GM15510 (cell line): Measurements from ENCODE around the gene LAMB4.

Experiments used
- POLR2A ChIP-seq: IDR thresholded peaks from 3 replicates; pipeline ENCODE4 v1.6.1; 2011; ENCODE audit warnings: borderline replicate concordance; ENCODE audit not compliant: insufficient read length; ENCODE audit errors: extremely low read depth

The LAMB4 gene

GRCh38 chr7:108103558-108104298, 26.4 kb downstream of the LAMB4 start:
- TF ChIP-seq POLR2A = no peak

DNA sequence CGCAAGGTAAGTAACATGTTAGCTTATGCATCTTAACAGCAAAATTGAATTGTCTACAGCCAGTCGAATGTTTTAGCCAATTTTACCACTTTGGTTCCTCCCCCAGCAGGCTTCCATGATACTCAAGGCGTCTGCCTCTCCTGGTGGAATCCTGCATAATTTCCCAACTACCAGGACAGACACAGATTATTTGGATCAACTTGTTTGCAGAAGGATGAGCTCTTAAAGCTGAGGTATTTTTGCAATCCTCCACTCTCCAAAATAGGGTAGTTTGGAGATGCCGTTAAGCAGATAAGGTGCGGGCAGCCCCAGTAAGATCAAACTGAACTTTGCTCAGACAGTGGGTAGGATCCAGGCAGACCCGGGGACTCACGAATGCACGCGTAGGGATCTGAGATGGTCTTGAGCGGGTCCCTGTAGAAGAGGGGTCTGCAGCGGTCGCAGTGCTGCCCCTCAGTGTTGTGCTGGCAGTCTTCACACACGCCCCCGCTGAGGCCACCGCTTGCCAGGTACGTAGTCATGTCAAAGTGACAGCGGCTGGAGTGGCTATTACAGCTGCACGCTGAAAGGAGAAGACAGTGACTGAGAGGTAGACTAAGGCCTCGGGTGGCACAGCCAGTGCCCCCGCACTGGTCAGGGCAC, 27.4 kb downstream of the LAMB4 start:
- TF ChIP-seq POLR2A = no peak

DNA sequence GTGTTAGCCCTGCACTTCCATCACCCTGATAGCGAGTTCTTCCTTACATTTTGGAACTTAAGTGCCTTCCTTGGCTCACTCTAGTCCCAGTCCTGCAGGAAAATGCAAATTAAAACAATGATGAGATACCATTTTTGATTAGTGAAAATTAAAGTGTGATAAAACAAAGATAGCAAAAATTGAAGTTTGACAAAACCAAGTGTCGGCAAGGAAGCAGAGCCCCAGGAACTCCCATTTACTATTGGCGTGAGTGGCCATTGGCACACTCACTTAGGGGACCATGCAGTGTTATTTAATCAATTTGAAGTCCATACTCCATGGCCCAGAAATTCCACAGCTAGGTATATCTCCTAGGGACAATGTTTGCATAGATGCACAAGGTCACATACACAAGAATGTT, 28.4 kb downstream of the LAMB4 start:
- no peak for TF ChIP-seq POLR2A

- no peak for TF ChIP-seq POLR2A
Observed at GRCh38 chr7:108099713-108100112, 30.4 kb downstream of the LAMB4 start.

DNA sequence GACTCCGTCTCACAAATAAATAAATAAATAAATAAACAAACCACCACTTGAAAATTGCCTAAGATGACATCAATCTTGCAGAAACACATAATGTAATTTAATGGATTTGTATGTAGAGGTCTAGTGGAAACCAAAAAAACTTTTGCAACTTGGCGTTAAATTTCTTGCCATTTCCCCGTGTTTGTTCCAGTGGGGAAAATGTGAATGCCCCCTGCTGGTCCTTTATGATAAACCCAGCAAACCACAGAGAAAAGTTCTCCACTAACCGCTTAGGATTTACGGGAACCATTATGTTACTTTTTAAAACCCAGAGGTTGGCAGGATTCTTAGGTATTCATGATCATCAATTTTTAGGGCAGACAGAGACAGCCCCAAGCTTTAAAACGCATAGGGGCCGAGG, 32.5 kb downstream of the LAMB4 start:
- no peak for TF ChIP-seq POLR2A

DNA sequence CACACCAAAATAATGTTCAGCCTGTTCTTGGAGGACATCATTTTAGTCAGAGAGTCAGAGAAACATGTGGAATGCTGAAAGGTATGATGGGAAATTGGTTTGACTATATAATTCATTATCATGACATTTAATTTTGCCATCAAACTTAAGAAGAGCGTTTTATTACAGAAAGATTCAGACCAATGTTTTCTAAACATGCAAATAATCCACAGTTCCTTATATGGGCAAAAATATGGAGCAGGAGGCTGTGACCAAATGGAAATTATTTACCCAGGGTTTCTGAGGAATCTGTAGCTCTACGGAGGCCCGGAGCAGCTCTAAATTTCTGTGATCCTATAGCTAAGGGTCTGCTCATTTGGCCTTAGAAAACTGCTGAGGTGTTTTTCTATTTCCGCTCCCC, 33.2 kb downstream of the LAMB4 start:
- TF ChIP-seq POLR2A = no peak

DNA sequence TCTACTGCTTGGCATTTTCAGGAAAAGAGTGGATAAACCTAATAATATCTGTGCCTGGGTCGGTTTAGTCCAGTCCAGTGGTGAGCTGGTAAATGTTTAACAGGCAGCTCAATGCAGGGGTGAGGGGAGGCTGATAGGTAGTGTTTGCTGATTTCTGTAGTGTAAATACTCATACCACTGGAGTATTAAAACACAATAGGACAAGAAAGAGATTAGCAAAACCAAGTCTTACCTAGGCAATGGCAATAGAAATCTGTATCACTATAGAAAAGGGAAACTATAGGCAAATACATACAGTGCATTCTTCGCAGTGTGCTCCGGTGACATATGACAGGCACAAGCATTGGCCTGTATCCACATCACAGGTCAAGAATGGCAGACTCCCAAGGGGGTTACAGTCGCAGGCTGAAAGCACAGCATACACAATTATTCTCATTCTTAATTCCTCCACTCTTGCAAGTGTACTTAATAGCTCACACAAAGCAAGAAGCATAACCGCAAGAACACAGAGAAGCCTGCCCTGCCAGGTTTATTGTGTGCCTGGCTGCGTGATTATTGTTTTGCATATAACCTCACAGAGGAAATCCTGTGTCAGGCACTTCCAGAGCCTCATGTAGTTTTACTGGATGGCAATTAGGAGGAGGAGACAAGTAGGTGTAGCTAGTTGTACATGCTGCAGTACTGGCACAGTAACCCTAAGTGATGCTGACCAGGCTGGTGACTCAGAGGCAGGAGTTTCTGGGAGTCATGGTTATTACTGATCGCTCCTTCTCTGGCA, 35.0 kb downstream of the LAMB4 start:
- no peak for TF ChIP-seq POLR2A

DNA sequence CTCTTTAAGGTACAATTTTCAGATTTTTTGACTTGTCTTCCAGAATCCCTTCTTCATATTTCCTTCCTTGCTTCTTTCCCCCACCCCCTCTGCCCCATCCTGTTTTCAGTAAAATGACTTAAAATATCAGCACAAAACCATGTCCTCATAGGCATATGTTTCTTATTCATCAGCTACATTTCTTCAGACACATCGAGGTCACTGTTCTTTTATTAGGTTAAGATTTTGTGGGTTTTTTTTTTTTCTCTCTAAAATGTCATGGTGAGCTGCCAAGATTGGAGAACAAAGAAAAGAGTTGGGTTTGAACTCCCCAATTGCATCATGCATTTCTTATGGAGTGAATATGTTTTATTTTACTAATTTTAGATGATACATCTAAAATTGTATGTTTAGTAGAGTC, 35.8 kb downstream of the LAMB4 start:
- no peak for TF ChIP-seq POLR2A

DNA sequence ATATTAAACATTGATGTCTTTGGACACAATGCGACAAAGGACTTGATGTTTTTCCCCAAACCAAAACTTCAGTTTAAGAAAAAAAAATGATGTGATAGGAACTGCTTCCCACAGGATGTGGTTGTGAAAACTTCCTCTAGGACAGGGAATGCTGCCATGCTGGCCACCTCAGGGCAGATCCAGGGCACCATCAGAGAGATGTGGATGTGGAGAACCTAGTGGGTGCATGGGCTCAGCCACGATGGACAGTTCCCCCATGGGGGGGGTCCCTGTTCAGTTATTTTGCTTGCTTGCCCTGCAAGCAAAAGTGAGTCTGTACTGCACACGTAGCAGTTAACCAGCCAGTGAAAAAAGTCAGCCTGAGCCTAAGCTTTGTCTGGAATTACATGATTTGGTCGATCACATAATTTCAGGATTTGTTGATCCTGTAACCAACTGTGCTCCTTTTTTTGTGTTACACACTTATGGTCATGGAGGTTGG, 36.3 kb downstream of the LAMB4 start:
- no peak for TF ChIP-seq POLR2A

DNA sequence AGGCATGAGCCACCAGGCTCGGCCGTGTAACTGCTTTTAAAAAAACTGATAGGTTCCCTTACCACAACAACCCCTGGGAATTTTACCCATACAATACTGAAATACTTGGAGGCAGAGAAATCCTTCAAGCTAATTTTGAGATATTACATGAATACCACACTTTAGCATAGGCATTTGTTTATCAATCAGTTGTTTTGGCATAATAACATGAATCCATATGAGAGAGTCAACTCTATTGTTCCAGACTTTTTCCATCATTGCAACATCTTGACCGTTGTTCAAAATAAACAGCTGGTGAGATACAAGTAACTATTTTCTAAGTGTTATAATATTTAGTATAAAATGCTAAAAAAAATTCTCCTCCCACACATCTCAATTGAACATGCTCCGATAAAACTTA, 36.8 kb downstream of the LAMB4 start:
- TF ChIP-seq POLR2A = no peak

DNA sequence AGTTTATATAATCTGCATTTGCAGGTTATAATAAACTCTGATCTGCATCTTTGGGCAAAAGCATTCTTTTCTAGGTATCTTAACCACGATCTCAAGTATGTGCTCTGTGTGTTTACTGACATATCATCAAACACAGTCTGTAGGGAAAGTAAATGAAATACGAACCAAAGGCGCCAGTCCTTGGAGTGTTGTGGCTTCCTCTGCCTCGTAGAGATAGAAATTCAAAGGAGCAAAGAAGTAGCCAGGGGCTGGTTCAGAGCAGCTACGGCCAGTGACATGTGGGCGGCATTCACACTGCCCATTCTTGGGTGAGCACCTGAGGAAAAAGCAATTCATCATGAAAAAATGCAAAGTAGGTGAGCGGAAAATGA, 38.7 kb downstream of the LAMB4 start:
- TF ChIP-seq POLR2A = no peak

- no peak for TF ChIP-seq POLR2A
Observed at GRCh38 chr7:108090791-108091460, 39.2 kb downstream of the LAMB4 start.

- no peak for TF ChIP-seq POLR2A
Observed at GRCh38 chr7:108089381-108089780, 40.8 kb downstream of the LAMB4 start.

- TF ChIP-seq POLR2A = no peak
Observed at GRCh38 chr7:108088729-108089128, 41.4 kb downstream of the LAMB4 start.

- no peak for TF ChIP-seq POLR2A
Observed at GRCh38 chr7:108087778-108088177, 42.4 kb downstream of the LAMB4 start.
